ENCODE measurements around the gene CECR2.

The CECR2 gene

GRCh38 chr22:17470880-17471500, 101.7 kb downstream of the CECR2 start:
- DNase-seq (ENCODE audit: low read depth): no peak
- Histone ChIP-seq H3K27me3 (replicated peaks; ENCODE audit: control insufficient read depth, insufficient read depth, low read length) (peaks cover 25% of the 10 kb centered on the region), H3K9ac (ENCODE audit: low read length) (no peak overlapping the region), H3K9me3 (ENCODE audit: control insufficient read depth, low read length) (no peaks in the 10 kb centered on the region), H3K36me3 (ENCODE audit: control insufficient read depth, insufficient read depth, low read length, severe bottlenecking) (no peaks in the 10 kb centered on the region), H3K4me3 (ENCODE audit: low read length) (no peak overlapping the region), H3K4me1 (ENCODE audit: control insufficient read depth, insufficient read depth, low read length) (no peaks in the 10 kb centered on the region)

- Histone ChIP-seq H3K4me3 (ENCODE audit: low read length) (no peak overlapping the region), H3K9me3 (ENCODE audit: control insufficient read depth, low read length) (no peaks in the 10 kb centered on the region), H3K4me1 (ENCODE audit: control insufficient read depth, insufficient read depth, low read length) (peaks cover 5% of the 10 kb centered on the region), H3K9ac (ENCODE audit: low read length) (no peak overlapping the region), H3K27me3 (replicated peaks; ENCODE audit: control insufficient read depth, insufficient read depth, low read length) (peaks cover 30% of the 10 kb centered on the region), H3K36me3 (ENCODE audit: control insufficient read depth, insufficient read depth, low read length, severe bottlenecking) (no peaks in the 10 kb centered on the region)
- DNase-seq (ENCODE audit: low read depth): no peak
Observed at GRCh38 chr22:17471886-17472535, 102.8 kb downstream of the CECR2 start.

GRCh38 chr22:17472932-17473331, 103.7 kb downstream of the CECR2 start:
- no peaks in the 10 kb centered on the region for H3K36me3 ChIP-seq (ENCODE audit: control insufficient read depth, insufficient read depth, low read length, severe bottlenecking)
- peaks cover 26% of the 10 kb centered on the region for H3K27me3 ChIP-seq (replicated peaks; ENCODE audit: control insufficient read depth, insufficient read depth, low read length)
- no peaks in the 10 kb centered on the region for H3K9me3 ChIP-seq (ENCODE audit: control insufficient read depth, low read length)
- no peak overlapping the region for H3K9ac ChIP-seq (ENCODE audit: low read length)
- H3K4me1 ChIP-seq (ENCODE audit: control insufficient read depth, insufficient read depth, low read length): peaks cover 11% of the 10 kb centered on the region
- no peak overlapping the region for H3K4me3 ChIP-seq (ENCODE audit: low read length)
- DNase-seq (ENCODE audit: low read depth): no peak

GRCh38 chr22:17475318-17476230, 106.3 kb downstream of the CECR2 start:
- H3K36me3 ChIP-seq (ENCODE audit: control insufficient read depth, insufficient read depth, low read length, severe bottlenecking): no peaks in the 10 kb centered on the region
- no peak overlapping the region for H3K4me3 ChIP-seq (ENCODE audit: low read length)
- H3K9me3 ChIP-seq (ENCODE audit: control insufficient read depth, low read length): no peaks in the 10 kb centered on the region
- peaks cover 37% of the 10 kb centered on the region for H3K27me3 ChIP-seq (replicated peaks; ENCODE audit: control insufficient read depth, insufficient read depth, low read length)
- no peak for DNase-seq (ENCODE audit: low read depth)
- no peak overlapping the region for H3K9ac ChIP-seq (ENCODE audit: low read length)
- H3K4me1 ChIP-seq (ENCODE audit: control insufficient read depth, insufficient read depth, low read length): peaks cover 11% of the 10 kb centered on the region

GRCh38 chr22:17476838-17477237, 107.6 kb downstream of the CECR2 start:
- Histone ChIP-seq H3K27me3 (replicated peaks; ENCODE audit: control insufficient read depth, insufficient read depth, low read length) (peaks cover 37% of the 10 kb centered on the region), H3K9ac (ENCODE audit: low read length) (peak overlapping the region; percentile 36), H3K4me1 (ENCODE audit: control insufficient read depth, insufficient read depth, low read length) (peaks cover 11% of the 10 kb centered on the region), H3K4me3 (ENCODE audit: low read length) (peak overlapping the region; percentile 67), H3K36me3 (ENCODE audit: control insufficient read depth, insufficient read depth, low read length, severe bottlenecking) (no peaks in the 10 kb centered on the region), H3K9me3 (ENCODE audit: control insufficient read depth, low read length) (no peaks in the 10 kb centered on the region)
- no peak for DNase-seq (ENCODE audit: low read depth)

GRCh38 chr22:17477391-17477833, 108.2 kb downstream of the CECR2 start:
- peaks cover 11% of the 10 kb centered on the region for H3K4me1 ChIP-seq (ENCODE audit: control insufficient read depth, insufficient read depth, low read length)
- H3K36me3 ChIP-seq (ENCODE audit: control insufficient read depth, insufficient read depth, low read length, severe bottlenecking): no peaks in the 10 kb centered on the region
- H3K4me3 ChIP-seq (ENCODE audit: low read length): peak overlapping the region; percentile 67
- no peak overlapping the region for H3K9ac ChIP-seq (ENCODE audit: low read length)
- DNase-seq (ENCODE audit: low read depth): no peak
- H3K9me3 ChIP-seq (ENCODE audit: control insufficient read depth, low read length): no peaks in the 10 kb centered on the region
- peaks cover 37% of the 10 kb centered on the region for H3K27me3 ChIP-seq (replicated peaks; ENCODE audit: control insufficient read depth, insufficient read depth, low read length)

- Histone ChIP-seq H3K27me3 (replicated peaks; ENCODE audit: control insufficient read depth, insufficient read depth, low read length) (peaks cover 31% of the 10 kb centered on the region), H3K36me3 (ENCODE audit: control insufficient read depth, insufficient read depth, low read length, severe bottlenecking) (no peaks in the 10 kb centered on the region), H3K4me3 (ENCODE audit: low read length) (no peak overlapping the region), H3K4me1 (ENCODE audit: control insufficient read depth, insufficient read depth, low read length) (peaks cover 11% of the 10 kb centered on the region), H3K9me3 (ENCODE audit: control insufficient read depth, low read length) (no peaks in the 10 kb centered on the region), H3K9ac (ENCODE audit: low read length) (no peak overlapping the region)
- DNase-seq (ENCODE audit: low read depth): no peak
Observed at GRCh38 chr22:17479135-17479534, 109.9 kb downstream of the CECR2 start.

- peaks cover 11% of the 10 kb centered on the region for H3K4me1 ChIP-seq (ENCODE audit: control insufficient read depth, insufficient read depth, low read length)
- H3K4me3 ChIP-seq (ENCODE audit: low read length): no peak overlapping the region
- no peaks in the 10 kb centered on the region for H3K9me3 ChIP-seq (ENCODE audit: control insufficient read depth, low read length)
- peaks cover 27% of the 10 kb centered on the region for H3K27me3 ChIP-seq (replicated peaks; ENCODE audit: control insufficient read depth, insufficient read depth, low read length)
- no peaks in the 10 kb centered on the region for H3K36me3 ChIP-seq (ENCODE audit: control insufficient read depth, insufficient read depth, low read length, severe bottlenecking)
- no peak overlapping the region for H3K9ac ChIP-seq (ENCODE audit: low read length)
- no peak for DNase-seq (ENCODE audit: low read depth)
Observed at GRCh38 chr22:17481424-17481823, 112.2 kb downstream of the CECR2 start.

- Histone ChIP-seq H3K9ac (ENCODE audit: low read length) (no peak overlapping the region), H3K36me3 (ENCODE audit: control insufficient read depth, insufficient read depth, low read length, severe bottlenecking) (no peaks in the 10 kb centered on the region), H3K9me3 (ENCODE audit: control insufficient read depth, low read length) (no peaks in the 10 kb centered on the region), H3K4me3 (ENCODE audit: low read length) (no peak overlapping the region), H3K27me3 (replicated peaks; ENCODE audit: control insufficient read depth, insufficient read depth, low read length) (peaks cover 30% of the 10 kb centered on the region), H3K4me1 (ENCODE audit: control insufficient read depth, insufficient read depth, low read length) (no peaks in the 10 kb centered on the region)
- no peak for DNase-seq (ENCODE audit: low read depth)
Observed at GRCh38 chr22:17483688-17484372, 114.6 kb downstream of the CECR2 start.

- Histone ChIP-seq H3K36me3 (ENCODE audit: control insufficient read depth, insufficient read depth, low read length, severe bottlenecking) (no peaks in the 10 kb centered on the region), H3K4me3 (ENCODE audit: low read length) (no peak overlapping the region), H3K27me3 (replicated peaks; ENCODE audit: control insufficient read depth, insufficient read depth, low read length) (peaks cover 22% of the 10 kb centered on the region), H3K9ac (ENCODE audit: low read length) (no peak overlapping the region), H3K4me1 (ENCODE audit: control insufficient read depth, insufficient read depth, low read length) (no peaks in the 10 kb centered on the region), H3K9me3 (ENCODE audit: control insufficient read depth, low read length) (no peaks in the 10 kb centered on the region)
- DNase-seq (ENCODE audit: low read depth): no peak
Observed at GRCh38 chr22:17484608-17485007, 115.3 kb downstream of the CECR2 start.

GRCh38 chr22:17486313-17486712, 117.1 kb downstream of the CECR2 start:
- Histone ChIP-seq H3K27me3 (replicated peaks; ENCODE audit: control insufficient read depth, insufficient read depth, low read length) (peaks cover 16% of the 10 kb centered on the region), H3K36me3 (ENCODE audit: control insufficient read depth, insufficient read depth, low read length, severe bottlenecking) (no peaks in the 10 kb centered on the region), H3K9ac (ENCODE audit: low read length) (no peak overlapping the region), H3K4me3 (ENCODE audit: low read length) (no peak overlapping the region), H3K9me3 (ENCODE audit: control insufficient read depth, low read length) (no peaks in the 10 kb centered on the region), H3K4me1 (ENCODE audit: control insufficient read depth, insufficient read depth, low read length) (peaks cover 3% of the 10 kb centered on the region)
- DNase-seq (ENCODE audit: low read depth): no peak

Measured in adipocyte (in vitro differentiated cells).